SU-DHL-6 (cell line): ENCODE data around the gene AMER2.
A peak's percentile ranks its signal among the peaks of the same experiment; 100 is the strongest.

ENCODE experiments used
- H2AFZ ChIP-seq: fragments of 200-600 bp; sonication (generic); 2 replicates; pipeline ENCODE4 v1.6.1; 2014; ENCODE audit warnings: low read depth, mild to moderate bottlenecking, moderate library complexity, mixed read lengths, antibody characterized with exemption, low read length; ENCODE audit not compliant: severe bottlenecking
- H3F3A ChIP-seq: fragments of 200-600 bp; shearing (Covaris generic); 2 replicates; pipeline ENCODE4 v1.6.0; 2016; ENCODE audit warnings: antibody characterized with exemption, mild to moderate bottlenecking; ENCODE audit not compliant: insufficient read depth
- H3K27ac ChIP-seq: fragments of 200-600 bp; sonication (generic); 2 replicates; pipeline ENCODE4 v1.5.1; 2016; ENCODE audit warnings: low read depth, mild to moderate bottlenecking, low read length, moderate library complexity, mixed read lengths
- H3K27me3 ChIP-seq: fragments of 200-600 bp; sonication (generic), shearing (Covaris generic); 2 replicates; pipeline ENCODE4 v1.6.0; 2014; ENCODE audit warnings: mild to moderate bottlenecking, low read length
- H3K36me3 ChIP-seq: fragments of 200-600 bp; sonication (generic); 2 replicates; pipeline ENCODE4 v1.6.1; 2014; ENCODE audit warnings: mild to moderate bottlenecking, low read length, mixed read lengths
- H3K4me2 ChIP-seq: fragments of 300-600, 200-600 bp; shearing (Covaris generic), sonication (generic); 2 replicates; pipeline ENCODE4 v1.6.0; 2014; ENCODE audit warnings: low read length, low read depth, mild to moderate bottlenecking; ENCODE audit not compliant: poor library complexity, severe bottlenecking
- H3K4me3 ChIP-seq: fragments of 200-600 bp; sonication (generic); 2 replicates; pipeline ENCODE4 v1.5.1; 2014; ENCODE audit warnings: antibody characterized with exemption, low read length, mild to moderate bottlenecking, mixed read lengths; ENCODE audit not compliant: insufficient read depth, poor library complexity, severe bottlenecking
- H3K79me2 ChIP-seq: fragments of 200-600 bp; sonication (generic); 2 replicates; pipeline ENCODE4 v1.6.1; 2014; ENCODE audit warnings: mild to moderate bottlenecking, low read length, moderate library complexity; ENCODE audit not compliant: insufficient read depth
- H3K9ac ChIP-seq: fragments of 200-600 bp; sonication (generic); 2 replicates; pipeline ENCODE4 v1.7.0; 2014; ENCODE audit warnings: mild to moderate bottlenecking, low read length
- H3K9me2 ChIP-seq: fragments of 200-600 bp; sonication (generic); replicated peaks from 2 replicates; pipeline ENCODE4 v1.6.1; 2014; ENCODE audit warnings: low read length; ENCODE audit not compliant: insufficient read depth
- H3K9me3 ChIP-seq: fragments of 200-600 bp; sonication (generic); 2 replicates; pipeline ENCODE4 v1.6.1; 2014; ENCODE audit warnings: low read length, mixed read lengths; ENCODE audit not compliant: insufficient read depth
- H4K20me1 ChIP-seq: fragments of 200-600 bp; sonication (generic); 2 replicates; pipeline ENCODE4 v1.6.1; 2014; ENCODE audit warnings: low read depth, mild to moderate bottlenecking, antibody characterized with exemption, low read length, moderate library complexity, mixed read lengths
- CTCF ChIP-seq: fragments of 200-600 bp; sonication (generic); IDR thresholded peaks from one replicate; pipeline ENCODE4 v1.5.1; 2017; ENCODE audit warnings: antibody characterized with exemption, mild to moderate bottlenecking, low read length, moderate library complexity; ENCODE audit not compliant: insufficient read depth, poor library complexity, severe bottlenecking
- EZH2phosphoT487 ChIP-seq: fragments of 200-600 bp; sonication (generic), shearing (Covaris generic); conservative IDR thresholded peaks from 2 replicates; pipeline ENCODE4 v1.6.1; 2018; ENCODE audit warnings: mild to moderate bottlenecking, antibody characterized with exemption, low read length, moderate library complexity, mixed read lengths

AMER2 gene

GRCh38 chr13:25118378-25118905, 53.6 kb downstream of the AMER2 start:
- no peak overlapping the region for H2AFZ ChIP-seq
- TF ChIP-seq CTCF (no peak), EZH2phosphoT487 (no peak)
- H3K9ac ChIP-seq: no peak overlapping the region

GRCh38 chr13:25117312-25117711, 54.8 kb downstream of the AMER2 start:
- TF ChIP-seq CTCF: no peak
- TF ChIP-seq EZH2phosphoT487: no peak
- Histone ChIP-seq H3K4me2 (no peak overlapping the region), H3K36me3 (no peaks in the 10 kb centered on the region), H3K27me3 (no peaks in the 10 kb centered on the region), H2AFZ (no peak overlapping the region), H3F3A (no peaks in the 10 kb centered on the region), H3K9me2 (no peaks in the 10 kb centered on the region), H3K27ac (no peak overlapping the region), H4K20me1 (no peaks in the 10 kb centered on the region), H3K79me2 (no peaks in the 10 kb centered on the region), H3K9me3 (no peaks in the 10 kb centered on the region), H3K9ac (no peak overlapping the region), H3K4me3 (no peak overlapping the region)

More at GRCh38 chr13:25118378-25118905, 53.6 kb downstream of the AMER2 start:
- Histone ChIP-seq H4K20me1 (no peaks in the 10 kb centered on the region), H3K4me3 (no peak overlapping the region), H3K9me3 (no peaks in the 10 kb centered on the region), H3K27ac (no peak overlapping the region), H3K79me2 (no peaks in the 10 kb centered on the region), H3K27me3 (no peaks in the 10 kb centered on the region), H3F3A (no peaks in the 10 kb centered on the region), H3K9me2 (no peaks in the 10 kb centered on the region), H3K36me3 (no peaks in the 10 kb centered on the region), H3K4me2 (no peak overlapping the region)

- Histone ChIP-seq H3K4me2 (no peak overlapping the region), H3K27me3 (no peaks in the 10 kb centered on the region), H3K9ac (no peak overlapping the region), H3K36me3 (no peaks in the 10 kb centered on the region), H3K4me3 (no peak overlapping the region), H3F3A (no peaks in the 10 kb centered on the region), H3K79me2 (no peaks in the 10 kb centered on the region), H3K9me3 (no peaks in the 10 kb centered on the region), H3K9me2 (no peaks in the 10 kb centered on the region), H4K20me1 (no peaks in the 10 kb centered on the region), H2AFZ (no peak overlapping the region), H3K27ac (no peak overlapping the region)
- TF ChIP-seq CTCF (no peak), EZH2phosphoT487 (no peak)
These were observed 56.0 kb downstream of the AMER2 start for GRCh38 chr13:25116044-25116443.

GRCh38 chr13:25114220-25114619, 57.9 kb downstream of the AMER2 start:
- H3K9me2 ChIP-seq: no peaks in the 10 kb centered on the region
- no peaks in the 10 kb centered on the region for H4K20me1 ChIP-seq
- H3K9ac ChIP-seq: no peak overlapping the region
- no peak overlapping the region for H3K4me3 ChIP-seq
- no peak overlapping the region for H3K27ac ChIP-seq
- TF ChIP-seq CTCF: peak; percentile 80
- TF ChIP-seq EZH2phosphoT487: no peak
- H3K4me2 ChIP-seq: no peak overlapping the region
- H2AFZ ChIP-seq: no peak overlapping the region
- no peaks in the 10 kb centered on the region for H3K27me3 ChIP-seq
- no peaks in the 10 kb centered on the region for H3F3A ChIP-seq
- H3K36me3 ChIP-seq: no peaks in the 10 kb centered on the region
- H3K9me3 ChIP-seq: no peaks in the 10 kb centered on the region
- no peaks in the 10 kb centered on the region for H3K79me2 ChIP-seq
